ENCODE results near the gene PAXX. TPM values are rescaled to one million over a fixed set of nuclear protein-coding genes. Genes with fewer than 3 reads are reported as not detected.

PAXX gene
- total RNA-seq, 1 donor from 2014 or later: 53.1 TPM

DNA sequence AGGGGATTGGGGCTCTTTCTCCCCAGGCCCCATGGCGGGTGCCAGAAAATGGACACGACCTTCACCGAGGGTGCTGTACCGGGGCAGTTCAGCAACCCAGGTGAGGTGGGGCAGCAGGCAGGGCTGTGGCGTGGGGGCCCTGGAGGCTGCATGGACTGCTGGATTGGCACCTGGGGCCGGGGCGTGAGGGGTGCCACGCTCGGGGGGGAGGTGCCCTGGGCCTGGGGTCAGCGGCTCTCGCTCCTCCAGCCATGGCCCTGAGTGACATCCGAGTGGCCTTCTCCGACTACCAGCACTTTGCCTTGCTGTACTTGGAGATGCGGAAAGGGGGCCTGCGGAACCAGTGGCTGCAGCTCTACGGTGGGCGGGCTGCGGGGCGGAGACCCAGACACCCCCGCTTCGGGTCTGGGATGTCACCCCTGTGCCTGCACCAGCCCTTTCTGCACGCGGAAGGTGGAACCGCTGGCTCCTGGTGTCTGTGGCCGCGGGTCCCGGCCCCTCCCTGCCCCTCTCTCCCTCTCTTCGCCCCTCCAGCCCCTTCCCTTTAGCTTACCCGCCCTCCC, 7.7 kb upstream of the PAXX start:
- TF ChIP-seq, protein P1, sequence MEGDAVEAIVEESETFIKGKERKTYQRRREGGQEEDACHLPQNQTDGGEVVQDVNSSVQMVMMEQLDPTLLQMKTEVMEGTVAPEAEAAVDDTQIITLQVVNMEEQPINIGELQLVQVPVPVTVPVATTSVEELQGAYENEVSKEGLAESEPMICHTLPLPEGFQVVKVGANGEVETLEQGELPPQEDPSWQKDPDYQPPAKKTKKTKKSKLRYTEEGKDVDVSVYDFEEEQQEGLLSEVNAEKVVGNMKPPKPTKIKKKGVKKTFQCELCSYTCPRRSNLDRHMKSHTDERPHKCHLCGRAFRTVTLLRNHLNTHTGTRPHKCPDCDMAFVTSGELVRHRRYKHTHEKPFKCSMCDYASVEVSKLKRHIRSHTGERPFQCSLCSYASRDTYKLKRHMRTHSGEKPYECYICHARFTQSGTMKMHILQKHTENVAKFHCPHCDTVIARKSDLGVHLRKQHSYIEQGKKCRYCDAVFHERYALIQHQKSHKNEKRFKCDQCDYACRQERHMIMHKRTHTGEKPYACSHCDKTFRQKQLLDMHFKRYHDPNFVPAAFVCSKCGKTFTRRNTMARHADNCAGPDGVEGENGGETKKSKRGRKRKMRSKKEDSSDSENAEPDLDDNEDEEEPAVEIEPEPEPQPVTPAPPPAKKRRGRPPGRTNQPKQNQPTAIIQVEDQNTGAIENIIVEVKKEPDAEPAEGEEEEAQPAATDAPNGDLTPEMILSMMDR (IDR thresholded peaks at IDR 0.05): no peak
- intact Hi-C loops (cut with DNase I): no loop called here
- no peak for ATAC-seq
- no peaks in the 10 kb centered on the region for H3K36me3 ChIP-seq
- no peak overlapping the region for H3K4me3 ChIP-seq
- no peak for DNase-seq
- peaks cover 23% of the 10 kb centered on the region for H3K27me3 ChIP-seq
- H3K4me1 ChIP-seq: peaks cover 5% of the 10 kb centered on the region
- no peaks in the 10 kb centered on the region for H3K9me3 ChIP-seq
- H3K27ac ChIP-seq: no peak overlapping the region

- ATAC-seq (no peak), DNase-seq (no peak)
- TF ChIP-seq, protein P1 (IDR thresholded peaks at IDR 0.05): no peak
- H3K27ac ChIP-seq: no peak overlapping the region
- no peak overlapping the region for H3K4me3 ChIP-seq
- intact Hi-C loops (cut with DNase I): no loop called here
- H3K36me3 ChIP-seq: no peaks in the 10 kb centered on the region
- H3K9me3 ChIP-seq: no peaks in the 10 kb centered on the region
- H3K27me3 ChIP-seq: peaks cover 23% of the 10 kb centered on the region
- H3K4me1 ChIP-seq: peaks cover 5% of the 10 kb centered on the region
Observed at GRCh38 chr9:136985027-136985602, 7.1 kb upstream of the PAXX start.

DNA sequence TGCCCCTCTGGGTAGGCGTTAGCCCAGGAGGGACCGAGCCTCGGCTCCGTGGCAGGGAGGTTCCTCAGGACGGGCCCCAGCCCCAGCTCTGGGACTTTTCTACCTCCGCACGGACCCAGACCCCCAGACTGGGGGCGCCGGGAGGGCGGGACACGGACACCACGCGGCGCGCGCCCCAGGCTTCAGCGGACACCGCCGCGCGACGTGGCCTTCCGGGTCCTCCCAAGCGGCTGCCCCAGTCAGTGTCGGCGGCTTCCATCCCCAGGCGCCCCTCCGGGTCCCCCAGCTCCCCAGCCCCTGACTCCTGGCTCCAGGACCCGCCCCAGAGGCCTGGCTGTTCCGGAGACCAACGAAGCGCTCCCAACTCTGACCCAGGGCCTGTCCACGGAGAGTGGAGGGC, 6.4 kb upstream of the PAXX start:
- H3K36me3 ChIP-seq: no peaks in the 10 kb centered on the region
- H3K27ac ChIP-seq: no peak overlapping the region
- intact Hi-C loops (cut with DNase I): no loop called here
- TF ChIP-seq, protein P1 (IDR thresholded peaks at IDR 0.05): no peak
- H3K4me1 ChIP-seq: peaks cover 5% of the 10 kb centered on the region
- H3K27me3 ChIP-seq: peaks cover 23% of the 10 kb centered on the region
- H3K9me3 ChIP-seq: no peaks in the 10 kb centered on the region
- H3K4me3 ChIP-seq: no peak overlapping the region
- DNase-seq (no peak), ATAC-seq (no peak)

- Histone ChIP-seq H3K9me3 (no peaks in the 10 kb centered on the region), H3K4me3 (no peak overlapping the region), H3K36me3 (peaks cover 2% of the 10 kb centered on the region), H3K4me1 (peaks cover 12% of the 10 kb centered on the region), H3K27ac (no peak overlapping the region), H3K27me3 (peaks cover 23% of the 10 kb centered on the region)
- ATAC-seq (no peak), DNase-seq (no peak)
- TF ChIP-seq, protein P1 (IDR thresholded peaks at IDR 0.05): no peak
- intact Hi-C loops (cut with DNase I): no loop called here
Observed at GRCh38 chr9:136988872-136989271, 3.4 kb upstream of the PAXX start.

- TF ChIP-seq, protein P1 (IDR thresholded peaks at IDR 0.05): no peak
- H3K27ac ChIP-seq: no peak overlapping the region
Observed at GRCh38 chr9:136990242-136990911, 1.8 kb upstream of the PAXX start.

More at GRCh38 chr9:136990242-136990911, 1.8 kb upstream of the PAXX start:
- no peak for DNase-seq
- ATAC-seq: no peak
- H3K4me1 ChIP-seq: peaks cover 24% of the 10 kb centered on the region
- H3K36me3 ChIP-seq: peaks cover 13% of the 10 kb centered on the region
- intact Hi-C loops (cut with DNase I): no loop called here
- peaks cover 11% of the 10 kb centered on the region for H3K27me3 ChIP-seq
- H3K4me3 ChIP-seq: no peak overlapping the region
- no peaks in the 10 kb centered on the region for H3K9me3 ChIP-seq
